HEK293 (cell line): Measurements from ENCODE around the gene DLX4.

Experiments
- CTCF ChIA-PET: fragments of 350-600 bp; formaldehyde crosslinking; extraction: SDS; loops from one replicate; lab custom pipeline; 2021; ENCODE audit warnings: antibody characterized with exemption; lab: Yijun Ruan, JAX
- POLR2A ChIA-PET: fragments of 300-600 bp; formaldehyde crosslinking; extraction: SDS; loops from one replicate; lab custom pipeline; 2020; ENCODE audit warnings: antibody characterized with exemption, inconsistent platforms; lab: Yijun Ruan, JAX
- H3K27ac ChIP-seq: fragments of 200-500 bp; sonication (Bioruptor generic); 2 replicates; pipeline ENCODE4 v1.5.1; 2014; ENCODE audit warnings: low read depth, low read length, control low read depth, inconsistent platforms; ENCODE audit errors: extremely low read depth
- H3K36me3 ChIP-seq, 2 experiments: fragments of 200-500 bp in 1 of 2; sonication (Bioruptor generic) in 1 of 2; 1 replicate in 1 of 2; 2 replicates in 1 of 2; pipeline ENCODE4 v1.5.1; 2014 to 2017; ENCODE audit warnings: inconsistent platforms in 2 of 2, low read length in 2 of 2; ENCODE audit not compliant: control insufficient read depth in 2 of 2, insufficient read depth in 1 of 2
- H3K4me1 ChIP-seq: fragments of 200-500 bp; sonication (Bioruptor generic); 2 replicates; pipeline ENCODE4 v1.5.1; 2014; ENCODE audit warnings: mild to moderate bottlenecking, low read length, inconsistent platforms; ENCODE audit not compliant: control insufficient read depth, insufficient read depth
- H3K4me3 ChIP-seq: 2 replicates; pipeline ENCODE4 v1.5.1; 2011; ENCODE audit warnings: low read depth, mild to moderate bottlenecking, control low read depth, low read length, moderate library complexity
- H3K9me3 ChIP-seq: fragments of 200-500 bp; sonication (Bioruptor generic); 2 replicates; pipeline ENCODE4 v1.5.1; 2014; ENCODE audit warnings: low read depth, low read length, inconsistent platforms; ENCODE audit not compliant: control insufficient read depth, insufficient read depth
- BCL11B ChIP-seq: fragments of 450-650 bp; formaldehyde crosslinking; IDR thresholded peaks from 2 replicates; pipeline ENCODE4 v1.5.1; 2016; ENCODE audit warnings: low read depth, missing biosample characterization, missing genetic modification characterization
- FEZF1 ChIP-seq: fragments of 450-650 bp; formaldehyde crosslinking; IDR thresholded peaks from 2 replicates; pipeline ENCODE4 v1.5.1; 2016; ENCODE audit warnings: missing biosample characterization, missing genetic modification characterization
- GFI1B ChIP-seq: fragments of 450-650 bp; formaldehyde crosslinking; IDR thresholded peaks from 2 replicates; pipeline ENCODE4 v1.5.1; 2016; ENCODE audit warnings: missing biosample characterization, missing genetic modification characterization
- OVOL3 ChIP-seq: fragments of 450-650 bp; formaldehyde crosslinking; IDR thresholded peaks from 2 replicates; pipeline ENCODE4 v1.5.1; 2016; ENCODE audit warnings: missing biosample characterization, missing genetic modification characterization
- SCRT1 ChIP-seq: fragments of 450-650 bp; formaldehyde crosslinking; IDR thresholded peaks from 2 replicates; pipeline ENCODE4 v1.5.1; 2016; ENCODE audit warnings: missing biosample characterization, missing genetic modification characterization, borderline replicate concordance
- SP3 ChIP-seq: fragments of 450-650 bp; formaldehyde crosslinking; IDR thresholded peaks from 2 replicates; pipeline ENCODE4 v1.5.1; 2016; ENCODE audit warnings: missing biosample characterization, missing genetic modification characterization
- ZBTB20 ChIP-seq: fragments of 450-650 bp; formaldehyde crosslinking; IDR thresholded peaks from 2 replicates; pipeline ENCODE4 v1.5.1; 2016; ENCODE audit warnings: missing biosample characterization, missing genetic modification characterization
- ZBTB8A ChIP-seq: fragments of 450-650 bp; formaldehyde crosslinking; IDR thresholded peaks from 2 replicates; pipeline ENCODE4 v1.5.1; 2016; ENCODE audit warnings: missing biosample characterization, missing genetic modification characterization
- ZNF211 ChIP-seq: fragments of 450-650 bp; formaldehyde crosslinking; IDR thresholded peaks from 2 replicates; pipeline ENCODE4 v1.5.1; 2016; ENCODE audit warnings: low read depth, missing biosample characterization, missing genetic modification characterization
- ZNF274 ChIP-seq, 2 experiments: fragments of 200-500 bp in 1 of 2; fragments of 450-650 bp in 1 of 2; sonication (Bioruptor generic) in 1 of 2; formaldehyde crosslinking in 1 of 2; IDR thresholded peaks; 2 replicates each; pipeline versions ENCODE4 v1.5.1 to v1.6.1; 2014 to 2016; ENCODE audit warnings: borderline replicate concordance in 1 of 2, inconsistent platforms in 1 of 2, low read length in 1 of 2, missing biosample characterization in 1 of 2, missing genetic modification characterization in 1 of 2
- ZNF366 ChIP-seq: fragments of 450-650 bp; formaldehyde crosslinking; conservative IDR thresholded peaks from 2 replicates; pipeline ENCODE4 v1.5.1; 2016; ENCODE audit warnings: missing biosample characterization, missing genetic modification characterization
- ZNF514 ChIP-seq: fragments of 450-650 bp; formaldehyde crosslinking; IDR thresholded peaks from 2 replicates; pipeline ENCODE4 v1.5.1; 2016; ENCODE audit warnings: missing biosample characterization, missing genetic modification characterization
- ZNF549 ChIP-seq: fragments of 450-650 bp; IDR thresholded peaks from 2 replicates; pipeline ENCODE4 v1.5.1; 2018; ENCODE audit warnings: missing biosample characterization, missing genetic modification characterization, mild to moderate bottlenecking, inconsistent platforms, moderate library complexity
- ZNF585B ChIP-seq: fragments of 450-650 bp; formaldehyde crosslinking; IDR thresholded peaks from 2 replicates; pipeline ENCODE4 v1.5.1; 2016; ENCODE audit warnings: missing biosample characterization, missing genetic modification characterization
- ZNF629 ChIP-seq: fragments of 450-650 bp; formaldehyde crosslinking; IDR thresholded peaks from 2 replicates; pipeline ENCODE4 v1.5.1; 2017; ENCODE audit warnings: missing biosample characterization, missing genetic modification characterization
- ZNF658 ChIP-seq: fragments of 450-650 bp; formaldehyde crosslinking; IDR thresholded peaks from 2 replicates; pipeline ENCODE4; 2016; ENCODE audit warnings: missing biosample characterization, missing genetic modification characterization
- ZNF843 ChIP-seq: fragments of 450-650 bp; formaldehyde crosslinking; IDR thresholded peaks from 2 replicates; pipeline ENCODE4 v1.5.1; 2016; ENCODE audit warnings: missing biosample characterization, missing genetic modification characterization
- ZSCAN16 ChIP-seq: fragments of 450-650 bp; formaldehyde crosslinking; IDR thresholded peaks from 2 replicates; pipeline ENCODE4 v1.5.1; 2016; ENCODE audit warnings: missing biosample characterization, missing genetic modification characterization
- ZXDB ChIP-seq: fragments of 450-650 bp; formaldehyde crosslinking; IDR thresholded peaks from 2 replicates; pipeline ENCODE4 v1.5.1; 2016; ENCODE audit warnings: missing biosample characterization, missing genetic modification characterization
- TF ChIP-seq, protein P1 (sequence below): fragments of 450-650 bp; formaldehyde crosslinking; IDR thresholded peaks from 2 replicates; pipeline ENCODE4 v1.5.1; 2016; ENCODE audit warnings: missing biosample characterization, missing genetic modification characterization
- TF ChIP-seq, protein P2 (sequence below): fragments of 450-650 bp; formaldehyde crosslinking; IDR thresholded peaks from 2 replicates; pipeline ENCODE4 v1.5.1; 2016; ENCODE audit warnings: missing biosample characterization, missing genetic modification characterization
- TF ChIP-seq, protein P3 (sequence below): fragments of 450-650 bp; formaldehyde crosslinking; IDR thresholded peaks from 2 replicates; pipeline ENCODE4 v1.5.1; 2016; ENCODE audit warnings: missing biosample characterization, missing genetic modification characterization
- TF ChIP-seq, protein P4 (sequence below): fragments of 450-650 bp; formaldehyde crosslinking; IDR thresholded peaks from 2 replicates; pipeline ENCODE4 v1.5.1; 2016; ENCODE audit warnings: missing biosample characterization, missing genetic modification characterization, borderline replicate concordance

Gene DLX4

DNA sequence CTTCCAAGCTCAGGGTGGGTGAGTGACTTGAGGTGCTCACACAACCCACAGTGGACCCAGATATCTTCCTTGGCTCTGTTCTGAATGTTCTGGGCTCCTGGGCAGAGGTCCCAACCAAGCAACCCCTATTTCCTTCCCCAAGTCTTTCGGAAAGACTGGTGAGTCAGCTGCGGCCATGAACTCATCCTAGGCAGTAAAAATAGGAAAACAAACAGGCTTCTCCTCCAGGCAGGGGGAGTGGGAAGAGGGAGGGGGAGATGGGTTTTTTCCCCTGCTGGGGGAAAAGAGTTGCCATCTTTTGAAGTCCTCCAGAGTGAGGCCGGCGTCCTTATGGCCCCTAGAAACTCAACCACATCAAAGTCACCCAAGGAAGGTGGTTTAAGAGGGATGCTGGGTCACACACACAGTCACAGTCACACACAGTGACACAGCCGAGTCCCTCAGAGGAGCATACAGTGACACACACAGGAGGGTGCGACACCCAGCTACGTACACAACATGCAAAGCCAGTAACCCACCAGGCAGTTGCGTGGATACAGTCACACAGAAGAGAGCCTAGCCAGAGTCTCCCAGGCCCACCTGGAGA, 16.0 kb upstream of the DLX4 start (continued):
- TF ChIP-seq, protein P1, sequence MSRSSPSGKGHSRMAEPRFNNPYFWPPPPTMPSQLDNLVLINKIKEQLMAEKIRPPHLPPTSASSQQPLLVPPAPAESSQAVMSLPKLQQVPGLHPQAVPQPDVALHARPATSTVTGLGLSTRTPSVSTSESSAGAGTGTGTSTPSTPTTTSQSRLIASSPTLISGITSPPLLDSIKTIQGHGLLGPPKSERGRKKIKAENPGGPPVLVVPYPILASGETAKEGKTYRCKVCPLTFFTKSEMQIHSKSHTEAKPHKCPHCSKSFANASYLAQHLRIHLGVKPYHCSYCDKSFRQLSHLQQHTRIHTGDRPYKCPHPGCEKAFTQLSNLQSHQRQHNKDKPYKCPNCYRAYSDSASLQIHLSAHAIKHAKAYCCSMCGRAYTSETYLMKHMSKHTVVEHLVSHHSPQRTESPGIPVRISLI = no peak
- TF ChIP-seq ZNF274 (IDR thresholded peaks at IDR 0.05; ENCODE audit: low read length) (no peak), ZNF274 (tag by site-specific recombination; IDR thresholded peaks at IDR 0.05; ENCODE audit: borderline replicate concordance) (no peak), ZNF211 (tag by site-specific recombination) (no peak), ZNF658 (tag by site-specific recombination) (no peak), ZSCAN16 (tag by site-specific recombination) (no peak), ZXDB (tag by site-specific recombination) (no peak), ZNF549 (no peak), ZNF843 (no peak), ZBTB20 (tag by site-specific recombination) (no peak), ZBTB8A (tag by site-specific recombination) (no peak)
- TF ChIP-seq, protein P2, sequence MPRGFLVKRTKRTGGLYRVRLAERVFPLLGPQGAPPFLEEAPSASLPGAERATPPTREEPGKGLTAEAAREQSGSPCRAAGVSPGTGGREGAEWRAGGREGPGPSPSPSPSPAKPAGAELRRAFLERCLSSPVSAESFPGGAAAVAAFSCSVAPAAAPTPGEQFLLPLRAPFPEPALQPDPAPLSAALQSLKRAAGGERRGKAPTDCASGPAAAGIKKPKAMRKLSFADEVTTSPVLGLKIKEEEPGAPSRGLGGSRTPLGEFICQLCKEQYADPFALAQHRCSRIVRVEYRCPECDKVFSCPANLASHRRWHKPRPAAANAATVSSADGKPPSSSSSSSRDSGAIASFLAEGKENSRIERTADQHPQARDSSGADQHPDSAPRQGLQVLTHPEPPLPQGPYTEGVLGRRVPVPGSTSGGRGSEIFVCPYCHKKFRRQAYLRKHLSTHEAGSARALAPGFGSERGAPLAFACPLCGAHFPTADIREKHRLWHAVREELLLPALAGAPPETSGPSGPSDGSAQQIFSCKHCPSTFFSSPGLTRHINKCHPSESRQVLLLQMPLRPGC (tag by site-specific recombination) = no peak
- TF ChIP-seq, protein P3, sequence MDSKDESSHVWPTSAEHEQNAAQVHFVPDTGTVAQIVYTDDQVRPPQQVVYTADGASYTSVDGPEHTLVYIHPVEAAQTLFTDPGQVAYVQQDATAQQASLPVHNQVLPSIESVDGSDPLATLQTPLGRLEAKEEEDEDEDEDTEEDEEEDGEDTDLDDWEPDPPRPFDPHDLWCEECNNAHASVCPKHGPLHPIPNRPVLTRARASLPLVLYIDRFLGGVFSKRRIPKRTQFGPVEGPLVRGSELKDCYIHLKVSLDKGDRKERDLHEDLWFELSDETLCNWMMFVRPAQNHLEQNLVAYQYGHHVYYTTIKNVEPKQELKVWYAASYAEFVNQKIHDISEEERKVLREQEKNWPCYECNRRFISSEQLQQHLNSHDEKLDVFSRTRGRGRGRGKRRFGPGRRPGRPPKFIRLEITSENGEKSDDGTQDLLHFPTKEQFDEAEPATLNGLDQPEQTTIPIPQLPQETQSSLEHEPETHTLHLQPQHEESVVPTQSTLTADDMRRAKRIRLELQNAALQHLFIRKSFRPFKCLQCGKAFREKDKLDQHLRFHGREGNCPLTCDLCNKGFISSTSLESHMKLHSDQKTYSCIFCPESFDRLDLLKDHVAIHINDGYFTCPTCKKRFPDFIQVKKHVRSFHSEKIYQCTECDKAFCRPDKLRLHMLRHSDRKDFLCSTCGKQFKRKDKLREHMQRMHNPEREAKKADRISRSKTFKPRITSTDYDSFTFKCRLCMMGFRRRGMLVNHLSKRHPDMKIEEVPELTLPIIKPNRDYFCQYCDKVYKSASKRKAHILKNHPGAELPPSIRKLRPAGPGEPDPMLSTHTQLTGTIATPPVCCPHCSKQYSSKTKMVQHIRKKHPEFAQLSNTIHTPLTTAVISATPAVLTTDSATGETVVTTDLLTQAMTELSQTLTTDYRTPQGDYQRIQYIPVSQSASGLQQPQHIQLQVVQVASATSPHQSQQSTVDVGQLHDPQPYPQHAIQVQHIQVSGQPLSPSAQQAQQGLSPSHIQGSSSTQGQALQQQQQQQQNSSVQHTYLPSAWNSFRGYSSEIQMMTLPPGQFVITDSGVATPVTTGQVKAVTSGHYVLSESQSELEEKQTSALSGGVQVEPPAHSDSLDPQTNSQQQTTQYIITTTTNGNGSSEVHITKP (tag by site-specific recombination) = peak; percentile 29; the same call in 1 of the 2 replicates

DNA sequence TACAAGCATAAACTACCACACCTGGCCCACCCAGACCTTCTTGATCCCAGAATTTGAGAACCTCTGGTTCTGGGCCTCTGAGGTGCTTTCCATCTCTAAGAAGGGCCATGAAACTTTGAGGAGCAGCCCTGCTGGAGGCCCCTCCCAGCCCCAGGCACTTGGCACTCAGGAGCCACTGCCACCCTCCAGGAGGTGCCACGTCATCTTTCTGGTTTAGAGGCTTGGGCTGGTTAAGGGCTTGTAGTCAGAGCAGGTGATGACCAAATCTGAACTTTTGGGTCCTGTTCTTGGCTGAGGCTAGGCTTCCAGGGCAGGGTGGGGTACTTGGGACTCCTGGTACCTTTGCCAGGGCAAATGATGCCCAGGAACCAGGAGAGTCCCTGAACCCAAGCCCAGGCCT, 13.8 kb upstream of the DLX4 start:
- Histone ChIP-seq H3K36me3 (no peaks in the 10 kb centered on the region), H3K27ac (no peak overlapping the region), H3K9me3 (no peaks in the 10 kb centered on the region), H3K4me3 (no peak overlapping the region), H3K4me1 (no peaks in the 10 kb centered on the region)
- CTCF ChIA-PET = interaction anchor here (0.5 to 5.7 kb wide), 3 partner anchors 42 to 381 kb away, joined by 3 to 86 read pairs (median 3); partner anchors contain the start of gene DLX3
- POLR2A ChIA-PET = no interaction called here
- TF ChIP-seq SCRT1 (tag by site-specific recombination) (no peak), GFI1B (tag by site-specific recombination) (no peak), BCL11B (tag by site-specific recombination) (no peak), ZNF514 (tag by site-specific recombination) (no peak), FEZF1 (no peak), ZNF585B (no peak), OVOL3 (tag by site-specific recombination) (no peak), SP3 (no peak), ZNF629 (tag by site-specific recombination) (no peak), ZNF366 (tag by site-specific recombination) (no peak)
- TF ChIP-seq, protein P4, sequence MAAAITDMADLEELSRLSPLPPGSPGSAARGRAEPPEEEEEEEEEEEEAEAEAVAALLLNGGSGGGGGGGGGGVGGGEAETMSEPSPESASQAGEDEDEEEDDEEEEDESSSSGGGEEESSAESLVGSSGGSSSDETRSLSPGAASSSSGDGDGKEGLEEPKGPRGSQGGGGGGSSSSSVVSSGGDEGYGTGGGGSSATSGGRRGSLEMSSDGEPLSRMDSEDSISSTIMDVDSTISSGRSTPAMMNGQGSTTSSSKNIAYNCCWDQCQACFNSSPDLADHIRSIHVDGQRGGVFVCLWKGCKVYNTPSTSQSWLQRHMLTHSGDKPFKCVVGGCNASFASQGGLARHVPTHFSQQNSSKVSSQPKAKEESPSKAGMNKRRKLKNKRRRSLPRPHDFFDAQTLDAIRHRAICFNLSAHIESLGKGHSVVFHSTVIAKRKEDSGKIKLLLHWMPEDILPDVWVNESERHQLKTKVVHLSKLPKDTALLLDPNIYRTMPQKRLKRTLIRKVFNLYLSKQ (tag by site-specific recombination) = no peak
